ENCODE measurements around the gene NEURL1.

GRCh38 chr10:103512166-103512565 is 18.7 kb downstream of the NEURL1 start:
- TF ChIP-seq GATA2 (IDR thresholded peaks at IDR 0.05; ENCODE audit: low read depth, low read length) (no peak), GATA3 (IDR thresholded peaks at IDR 0.05; ENCODE audit: low read depth, low read length) (no peak)

All from SH-SY5Y (cell line).